Activated naive CD4-positive, alpha-beta T cell treated with Interleukin-2 at 50 U/mL for 16 hours (primary cell): ENCODE results near the gene RUFY4.
"Not testable (repeated sequence)": the region's sequence is repeated elsewhere in the genome, so short reads cannot be mapped to it uniquely, and the experiment has no call there.

Experiments
- DNase-seq: peaks from one replicate; pipeline ENCODE4 v3.0.0-alpha.2; 2020

Gene RUFY4

DNA sequence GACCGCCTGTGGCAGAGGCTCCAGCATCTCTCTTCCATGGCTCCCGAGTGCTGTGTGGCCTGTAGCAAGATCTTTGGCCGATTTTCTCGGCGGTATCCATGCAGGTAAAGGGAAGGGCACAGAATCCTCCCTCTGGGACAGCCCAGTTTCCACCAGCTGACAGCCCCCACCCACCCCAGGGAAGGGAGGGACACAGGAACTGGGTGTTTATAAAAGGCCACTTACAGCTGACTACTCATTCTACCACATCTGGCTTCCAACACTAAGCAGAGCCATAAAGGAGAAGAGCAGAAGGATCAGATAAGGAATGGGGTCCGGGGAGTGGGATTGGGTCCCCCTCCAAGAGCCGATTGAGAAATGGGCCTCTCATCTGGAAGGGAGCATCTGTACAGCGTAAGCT, 20.2 kb downstream of the RUFY4 start:
- no peak for DNase-seq

DNA sequence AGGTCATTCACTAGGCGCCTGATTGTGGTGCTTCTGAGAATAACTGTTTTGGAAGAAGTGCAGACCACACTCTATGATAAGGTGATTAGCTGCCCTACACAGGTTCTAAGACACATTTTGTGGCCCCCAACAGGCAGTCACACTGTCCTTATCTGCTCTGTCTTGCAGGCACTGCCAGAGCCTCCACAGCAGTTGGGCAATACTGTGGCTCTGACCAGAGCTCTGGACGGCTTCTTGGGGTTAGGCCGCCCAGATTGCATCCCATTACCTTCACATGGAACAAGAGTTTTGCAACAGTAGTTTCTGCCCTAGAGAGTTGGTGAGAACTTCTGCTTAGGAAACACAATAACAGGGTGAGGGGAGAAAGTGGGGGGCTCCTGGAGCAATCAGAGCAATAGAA, 22.7 kb downstream of the RUFY4 start:
- DNase-seq = no peak

DNA sequence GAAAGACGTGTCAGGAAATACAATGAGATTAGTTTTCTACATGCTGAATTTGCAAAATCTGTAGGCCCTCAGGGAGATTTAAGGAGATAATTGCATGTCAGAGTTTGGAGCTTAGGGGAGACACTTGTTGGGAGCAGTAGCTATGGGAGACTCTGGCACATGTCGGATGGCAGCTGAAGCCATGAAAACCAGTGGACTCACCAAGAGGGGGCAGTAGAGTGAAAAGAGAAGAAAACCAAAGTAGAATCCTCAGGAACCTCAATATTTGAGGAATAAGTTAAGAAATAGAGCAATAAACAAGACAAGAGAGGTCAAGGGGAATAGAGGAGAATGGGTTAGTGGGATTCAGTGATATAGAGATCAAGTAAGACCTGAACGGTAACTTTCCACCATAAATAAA, 24.8 kb downstream of the RUFY4 start:
- no peak for DNase-seq

DNA sequence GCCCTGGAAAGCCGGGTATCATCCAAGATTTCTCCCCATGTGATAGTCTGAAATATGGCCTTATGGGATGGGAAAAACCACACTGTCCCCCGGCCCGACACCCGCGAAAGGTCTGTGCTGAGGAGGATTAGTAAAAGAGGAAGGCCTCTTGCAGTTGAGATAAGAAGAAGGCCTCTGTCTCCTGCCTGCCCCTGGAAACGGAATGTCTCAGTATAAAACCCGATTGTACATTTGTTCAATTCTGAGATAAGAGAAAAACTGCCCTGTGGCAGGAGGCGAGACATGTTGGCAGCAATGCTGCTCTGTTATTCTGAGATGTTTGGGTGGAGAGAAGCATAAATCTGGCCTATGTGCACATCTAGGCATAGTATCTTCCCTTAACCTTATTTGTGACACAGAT, 26.8 kb downstream of the RUFY4 start:
- no peak for DNase-seq

GRCh38 chr2:218097975-218098374, 28.9 kb downstream of the RUFY4 start:
- DNase-seq = no peak

DNA sequence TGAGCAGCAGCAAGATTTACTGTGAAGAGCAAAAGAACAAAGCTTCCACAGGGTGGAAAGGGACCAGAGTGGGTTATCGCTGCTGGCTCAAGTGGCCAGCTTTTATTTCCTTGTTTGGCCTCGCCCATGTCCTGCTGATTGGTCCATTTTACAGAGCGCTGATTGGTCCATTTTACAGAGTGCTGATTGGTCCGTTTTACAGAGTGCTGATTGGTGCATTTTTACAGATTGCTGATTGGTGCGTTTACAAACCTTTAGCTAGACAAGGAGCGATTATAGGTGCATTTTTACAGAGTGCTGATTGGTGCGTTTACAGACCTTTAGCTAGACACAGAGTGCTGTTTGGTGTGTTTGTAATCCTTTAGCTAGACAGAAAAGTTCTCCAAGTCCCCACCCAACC, 39.8 kb downstream of the RUFY4 start:
- DNase-seq = not testable (repeated sequence)

DNA sequence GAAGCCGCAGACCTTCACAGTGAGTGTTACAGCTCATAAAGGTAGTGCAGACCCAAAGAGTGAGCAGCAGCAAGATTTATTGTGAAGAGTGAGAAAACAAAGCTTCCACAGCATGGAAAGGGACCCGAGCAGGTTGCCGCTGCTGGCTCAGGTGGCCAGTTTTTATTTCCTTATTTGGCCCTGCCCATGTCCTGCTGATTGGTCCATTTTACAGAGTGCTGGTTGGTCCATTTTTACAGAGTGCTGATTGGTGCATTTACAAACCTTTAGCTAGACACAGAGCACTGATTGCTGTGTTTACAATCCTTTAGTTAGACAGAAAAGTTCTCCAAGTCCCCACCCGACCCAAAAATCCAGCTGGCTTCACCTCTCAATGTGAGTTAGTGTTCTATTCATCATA, 52.7 kb downstream of the RUFY4 start:
- not testable (repeated sequence) for DNase-seq

DNA sequence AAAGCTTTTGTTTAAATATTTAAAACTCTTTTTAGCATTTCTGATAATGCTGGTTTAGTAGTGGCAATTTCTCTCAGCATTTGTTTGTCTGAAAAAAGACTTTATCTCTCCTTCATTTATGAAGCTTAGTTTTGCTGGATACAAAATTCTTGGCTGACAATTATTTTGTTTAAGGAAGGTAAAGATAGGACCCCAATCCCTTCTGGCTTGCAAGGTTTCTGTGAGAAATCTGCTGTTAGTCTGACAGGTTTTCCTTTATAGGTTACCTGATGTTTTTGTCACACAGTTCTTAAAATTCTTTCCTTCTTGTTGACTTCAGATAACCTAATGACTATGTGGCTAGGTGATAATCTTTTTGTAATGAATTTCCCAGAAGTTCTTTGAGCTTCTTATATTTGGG, 53.2 kb downstream of the RUFY4 start:
- DNase-seq = not testable (repeated sequence)

- DNase-seq = no peak
Observed at GRCh38 chr2:218123986-218124385, 54.9 kb downstream of the RUFY4 start.

DNA sequence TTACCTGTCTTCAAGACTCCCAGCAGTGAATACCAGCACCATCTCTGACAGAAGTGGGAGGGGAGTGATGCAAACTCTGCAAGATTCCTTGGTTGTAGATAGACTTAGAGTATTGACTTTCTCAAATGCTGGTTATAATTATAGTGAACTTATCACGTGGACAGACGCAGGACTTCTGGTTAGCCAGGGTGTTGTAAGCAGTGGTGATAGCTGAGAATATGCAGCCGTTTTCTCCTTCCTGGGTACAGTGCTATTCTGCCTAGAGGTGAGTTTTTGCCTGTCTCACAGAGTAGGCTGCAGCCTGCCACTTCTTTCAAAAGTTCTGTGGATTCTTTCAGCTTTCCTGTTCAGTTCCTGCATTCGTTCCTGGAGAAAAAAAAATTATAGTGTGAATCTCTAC, 56.0 kb downstream of the RUFY4 start:
- DNase-seq = no peak

DNA sequence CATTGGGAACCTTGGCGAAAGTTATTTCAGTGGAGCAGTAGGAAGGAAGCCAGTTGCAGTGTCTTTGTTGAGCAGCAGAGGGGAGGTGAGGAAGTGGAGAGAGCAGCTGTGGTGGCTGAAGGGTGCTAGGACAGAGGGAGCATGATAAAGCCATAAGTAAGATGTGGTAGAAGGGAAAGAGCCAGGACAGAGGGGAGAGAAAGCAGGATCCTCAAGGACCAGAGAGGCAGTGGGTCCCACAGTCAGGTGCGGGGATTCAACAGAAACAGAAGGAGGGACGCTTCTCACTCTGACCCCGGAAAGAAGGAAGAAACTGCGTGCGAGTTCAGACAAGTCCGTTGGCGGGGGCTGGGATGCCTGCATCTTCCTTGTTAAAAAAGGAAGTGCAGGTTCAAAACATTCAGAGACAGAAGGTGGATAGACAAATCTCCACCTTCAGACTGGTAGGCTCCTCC, 56.6 kb downstream of the RUFY4 start, which contains the start of gene CXCR2:
TSS of gene CXCR2 (plus strand) at position 403 of the 455 bp plus-strand sequence. CDS start 8,774 bp downstream, outside the sequence.
- no peak for DNase-seq

- no peak for DNase-seq
Observed at GRCh38 chr2:218127929-218128455, 58.9 kb downstream of the RUFY4 start.

DNA sequence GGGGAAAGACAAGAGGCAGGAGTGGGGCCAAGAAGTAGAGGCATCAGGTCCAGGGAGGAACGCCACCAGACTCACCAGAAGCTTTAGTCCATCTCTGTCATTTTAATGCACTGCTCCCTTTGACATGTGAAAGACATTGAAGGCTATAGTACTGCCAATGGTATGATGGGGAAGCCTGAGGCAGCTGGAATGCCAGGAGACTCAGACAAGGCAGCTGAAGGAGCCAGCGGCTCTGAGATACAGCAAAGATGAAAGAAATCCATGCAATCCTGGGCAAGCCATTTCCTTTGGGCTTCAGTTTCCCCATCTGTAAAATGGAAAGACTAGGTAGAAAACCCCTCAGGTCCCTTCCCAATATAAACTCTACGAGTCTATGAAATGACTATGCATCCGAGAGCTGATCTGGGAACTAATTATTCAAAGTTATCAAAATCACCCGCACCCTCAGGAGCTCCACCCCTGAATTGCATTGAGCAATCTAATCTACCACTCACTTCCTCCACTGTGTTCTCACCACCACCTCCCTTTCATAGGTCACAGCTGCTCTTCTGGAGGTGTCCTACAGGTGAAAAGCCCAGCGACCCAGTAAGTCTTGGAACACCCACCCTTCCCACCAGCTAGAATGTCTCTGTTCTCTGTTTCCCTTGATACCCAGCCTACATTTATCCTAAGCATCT, 59.9 kb downstream of the RUFY4 start:
- no peak for DNase-seq

GRCh38 chr2:218129458-218130135, 60.5 kb downstream of the RUFY4 start:
- no peak for DNase-seq

- DNase-seq = no peak
Observed at GRCh38 chr2:218130377-218130776, 61.3 kb downstream of the RUFY4 start.

DNA sequence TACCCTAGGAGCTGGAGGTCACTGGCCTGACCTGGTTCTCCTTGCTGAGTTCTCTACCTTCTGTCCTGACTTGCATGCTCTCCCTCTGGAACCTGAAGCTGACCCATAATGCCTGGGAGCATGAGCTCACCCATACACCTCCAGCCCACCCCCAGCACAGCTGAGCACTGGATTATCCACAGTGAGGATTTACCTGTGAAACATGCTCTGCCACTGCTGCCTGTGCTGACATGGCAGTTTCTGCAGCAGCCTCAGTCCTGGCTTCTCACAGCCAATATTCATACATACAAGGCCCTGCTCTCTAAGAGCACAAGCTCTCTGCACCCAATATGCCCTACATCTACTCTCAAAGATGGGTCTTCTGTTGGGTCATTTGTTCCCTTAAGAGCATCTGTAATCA, 61.8 kb downstream of the RUFY4 start:
- no peak for DNase-seq

DNA sequence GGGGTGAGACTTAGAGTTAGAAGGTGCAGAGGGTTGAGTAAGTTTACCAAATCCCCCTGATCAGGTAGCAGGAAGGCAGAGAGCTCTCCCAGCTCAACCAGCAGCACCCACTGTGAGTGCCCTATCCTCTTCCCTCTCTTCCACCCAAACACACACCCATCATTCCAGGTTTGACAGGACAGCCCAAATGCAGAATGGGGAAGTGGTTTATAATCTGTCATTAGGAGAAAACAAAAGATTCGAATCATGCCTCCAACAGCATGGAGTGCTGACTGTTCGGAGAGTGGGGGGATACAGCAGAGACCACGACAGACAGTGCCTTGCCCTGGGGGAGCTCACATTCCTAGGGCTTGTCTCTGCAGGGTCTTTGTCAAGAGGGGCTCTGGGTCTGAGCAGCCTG, 68.5 kb downstream of the RUFY4 start:
- DNase-seq = no peak

- no peak for DNase-seq
Observed at GRCh38 chr2:218138047-218138446, 69.0 kb downstream of the RUFY4 start.
